HG03354 (cell line): ENCODE data around the gene OBSCN.
"Not testable (repeated sequence)": the region's sequence is repeated elsewhere in the genome, so short reads cannot be mapped to it uniquely, and the experiment has no call there.

ENCODE experiments used
- ATAC-seq: cut with Tn5 transposase; IDR thresholded peaks from one replicate; pipeline ENCODE4 v1.9.1; 2021; ENCODE audit warnings: mild to moderate bottlenecking; ENCODE audit not compliant: unreplicated experiment, poor library complexity, severe bottlenecking

Gene OBSCN

DNA sequence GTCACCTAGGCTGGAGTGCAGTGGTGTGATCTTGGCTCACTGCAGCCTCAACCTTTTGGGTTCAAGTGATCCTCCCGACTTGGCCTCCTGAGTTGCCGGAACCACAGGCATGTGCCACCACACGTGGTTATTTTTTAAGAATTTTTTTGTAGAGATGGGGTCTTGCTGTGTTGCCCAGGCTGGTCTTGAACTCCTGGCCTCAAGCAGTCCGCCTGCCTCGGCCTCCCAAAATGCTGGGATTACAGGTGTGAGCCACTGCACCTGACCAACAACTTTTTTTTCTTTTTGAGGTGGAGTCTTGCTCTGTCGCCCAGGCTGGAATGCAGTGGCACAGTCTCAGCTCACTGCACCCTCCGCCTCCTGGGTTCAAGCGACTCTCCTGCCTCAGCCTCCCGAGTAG lies 13.3 kb downstream of the OBSCN start:
- ATAC-seq = not testable (repeated sequence)

DNA sequence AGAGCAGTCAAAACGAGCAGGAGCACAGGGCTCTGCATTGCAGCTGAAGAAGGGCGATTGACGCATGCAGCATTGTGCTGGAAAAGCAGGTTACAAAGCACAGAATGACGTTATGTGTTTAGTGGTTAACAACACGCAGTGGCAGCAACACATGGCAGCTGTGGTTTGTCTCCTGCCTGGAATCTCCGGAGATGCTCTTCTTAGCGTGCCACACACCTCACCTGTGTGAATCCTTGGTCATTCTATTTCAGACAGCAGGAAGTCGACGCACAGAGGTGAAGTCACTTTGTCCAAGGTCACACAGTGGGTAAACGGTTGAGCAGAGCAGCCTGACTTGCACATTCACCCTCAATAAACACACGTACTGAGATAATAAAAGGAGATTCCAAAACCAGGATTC lies 14.7 kb downstream of the OBSCN start:
- ATAC-seq = no peak

GRCh38 chr1:228224198-228225164 lies 16.6 kb downstream of the OBSCN start:
- no peak for ATAC-seq

DNA sequence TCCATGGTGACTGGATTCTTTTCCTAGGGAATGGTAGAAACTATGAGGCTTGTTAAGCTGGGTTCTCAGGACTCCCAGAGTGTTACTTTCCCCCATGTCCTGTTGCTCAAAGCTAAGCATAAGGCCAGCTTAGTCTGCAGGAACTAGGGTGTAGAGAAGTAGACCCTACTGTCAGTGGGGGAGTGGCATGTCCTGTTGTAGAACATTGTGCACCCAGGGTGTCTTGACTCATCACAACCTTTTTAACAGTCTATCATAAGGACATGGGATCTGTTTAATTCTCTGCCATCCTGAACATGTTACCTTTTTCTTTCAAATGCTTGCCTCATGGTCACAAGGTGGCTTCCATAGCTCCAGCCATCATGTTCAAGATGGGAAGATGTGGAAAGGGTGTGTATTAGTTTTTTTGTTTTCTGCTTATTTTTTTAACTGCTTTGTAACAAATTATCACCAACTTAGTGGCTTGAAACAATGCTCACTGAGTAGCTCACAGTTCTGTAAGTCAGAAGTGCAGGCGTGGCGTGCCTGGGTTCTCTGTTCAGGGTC lies 17.4 kb downstream of the OBSCN start:
- no peak for ATAC-seq

- no peak for ATAC-seq
Measured at GRCh38 chr1:228225740-228226139, 17.9 kb downstream of the OBSCN start.

GRCh38 chr1:228226141-228226874 lies 18.5 kb downstream of the OBSCN start:
- ATAC-seq = no peak

- no peak for ATAC-seq
Measured at GRCh38 chr1:228226956-228227791, 19.3 kb downstream of the OBSCN start.

- not testable (repeated sequence) for ATAC-seq
Measured at GRCh38 chr1:228228147-228228546, 20.3 kb downstream of the OBSCN start.

DNA sequence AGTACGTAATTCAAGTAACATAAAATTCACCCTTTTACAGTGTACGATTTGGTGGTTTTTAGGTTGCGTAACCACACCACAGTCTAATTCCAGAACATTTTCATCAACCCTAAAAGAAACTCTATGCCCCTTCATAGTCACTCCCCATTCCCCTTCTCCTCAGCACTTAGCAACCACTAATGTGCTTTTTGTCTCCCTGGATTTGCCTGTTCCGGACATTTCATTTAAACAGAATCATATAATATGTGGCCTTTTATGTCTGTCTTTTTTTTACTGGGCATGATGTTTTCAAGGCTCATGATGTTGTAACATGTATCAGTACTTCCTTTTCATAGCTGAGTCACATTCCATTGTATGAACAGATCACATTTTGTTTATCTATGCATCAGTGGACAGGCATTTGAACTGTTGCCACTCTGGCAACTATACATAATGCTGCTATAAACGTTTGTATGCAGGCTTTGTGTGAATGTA lies 20.8 kb downstream of the OBSCN start:
- ATAC-seq = no peak

DNA sequence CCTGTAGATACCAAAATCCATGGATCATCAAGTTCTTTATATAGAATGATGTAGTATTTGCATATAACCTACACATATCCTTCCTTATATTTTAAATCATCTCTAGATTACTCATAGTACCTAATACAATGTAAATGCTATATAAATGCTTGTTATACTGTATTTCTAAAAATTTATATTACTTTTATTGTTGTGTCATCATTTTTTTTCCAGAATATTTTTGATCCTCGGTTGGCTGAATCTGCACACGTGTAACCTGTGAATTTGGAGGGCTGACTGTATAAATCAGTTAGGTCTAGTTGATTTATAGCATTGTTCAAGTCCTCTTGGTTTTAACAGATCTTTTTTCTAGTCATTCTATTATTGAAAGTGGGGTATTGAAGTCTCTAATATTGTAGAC lies 23.3 kb downstream of the OBSCN start:
- ATAC-seq = no peak

GRCh38 chr1:228233136-228233535 lies 25.3 kb downstream of the OBSCN start:
- no peak for ATAC-seq

GRCh38 chr1:228234921-228235320 lies 27.1 kb downstream of the OBSCN start:
- no peak for ATAC-seq

DNA sequence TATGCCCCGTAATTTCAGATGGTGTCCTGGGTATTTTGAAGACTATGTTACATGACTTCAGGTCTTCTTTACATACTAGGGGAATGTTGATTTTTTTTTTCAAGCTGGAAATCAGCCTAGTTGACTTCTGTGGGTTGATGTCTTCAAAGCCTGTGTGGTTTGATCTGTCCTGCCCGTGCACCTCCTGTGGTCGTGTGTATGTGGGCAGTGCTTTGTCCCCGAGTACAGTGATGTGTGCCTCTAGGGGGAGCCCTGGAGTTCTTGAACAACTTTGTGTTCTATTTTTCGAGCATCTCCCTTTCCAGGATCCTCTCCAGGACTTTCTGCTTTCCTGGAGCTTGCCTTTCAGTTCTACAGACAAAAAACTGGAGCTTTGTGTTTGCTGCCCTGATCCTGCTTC lies 28.9 kb downstream of the OBSCN start:
- ATAC-seq = no peak

GRCh38 chr1:228238007-228238406 lies 30.2 kb downstream of the OBSCN start:
- ATAC-seq = no peak

- no peak for ATAC-seq
Measured at GRCh38 chr1:228238461-228238860, 30.6 kb downstream of the OBSCN start.

GRCh38 chr1:228240411-228241240 lies 32.8 kb downstream of the OBSCN start:
- ATAC-seq = no peak

DNA sequence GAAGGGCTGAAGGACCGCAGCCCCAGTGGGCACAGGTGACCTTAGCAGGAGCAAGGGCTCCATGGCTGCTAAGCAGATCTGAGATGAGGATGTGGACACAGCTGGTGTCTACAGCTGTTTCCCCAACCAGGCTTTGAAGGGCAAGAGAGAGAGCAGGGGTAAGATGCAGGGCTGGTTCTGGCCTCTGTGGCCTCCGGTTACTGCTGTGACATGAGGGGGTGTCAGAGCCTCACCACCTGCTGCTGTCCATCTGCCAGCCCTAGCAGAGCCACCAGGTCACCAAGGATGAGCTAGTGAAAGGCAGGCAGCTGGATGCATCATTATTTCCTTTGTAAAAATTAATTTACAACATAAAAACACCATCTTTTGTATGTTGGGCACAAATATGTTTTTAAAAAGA lies 33.4 kb downstream of the OBSCN start:
- no peak for ATAC-seq

DNA sequence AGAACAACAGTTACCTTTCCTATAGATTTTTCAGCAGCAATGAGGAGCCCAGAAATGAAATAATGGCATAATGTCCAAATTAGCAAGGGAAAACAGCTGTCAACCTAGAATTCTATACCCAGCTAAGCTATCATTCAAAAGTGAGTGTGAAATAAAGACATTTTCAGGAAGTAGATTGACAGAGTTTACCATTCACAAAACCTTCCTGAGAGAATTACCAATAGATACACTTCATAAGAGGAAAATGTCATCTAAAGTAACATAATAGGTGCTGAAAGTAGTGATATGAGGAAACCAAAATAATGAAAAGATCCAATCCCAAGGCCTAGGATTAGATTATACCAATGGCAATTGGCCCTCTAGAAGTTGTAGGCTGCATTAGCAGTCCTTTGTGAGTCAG lies 34.6 kb downstream of the OBSCN start:
- ATAC-seq = no peak

DNA sequence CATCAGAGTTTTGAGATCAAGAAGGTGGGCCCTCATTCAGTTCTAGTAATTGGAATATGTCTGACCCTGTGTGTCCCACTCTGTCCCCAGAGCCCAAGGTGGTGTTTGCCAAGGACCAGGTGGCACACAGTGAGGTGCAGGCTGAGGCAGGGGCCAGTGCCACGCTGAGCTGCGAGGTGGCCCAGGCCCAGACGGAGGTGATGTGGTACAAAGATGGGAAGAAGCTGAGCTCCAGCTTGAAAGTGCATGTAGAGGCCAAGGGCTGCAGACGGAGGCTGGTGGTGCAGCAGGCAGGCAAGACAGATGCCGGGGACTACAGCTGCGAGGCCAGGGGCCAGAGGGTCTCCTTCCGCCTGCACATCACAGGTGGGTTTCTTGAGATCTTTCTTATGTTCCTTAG lies 35.2 kb downstream of the OBSCN start:
- ATAC-seq = no peak
